HTR-8/SVneo (cell line): ENCODE results near the gene GK2.

Source experiments
- DNase-seq: peaks from one replicate; pipeline ENCODE4 v3.0.0; 2011; ENCODE audit warnings: low spot score, mixed read lengths; ENCODE audit not compliant: insufficient read length
- FAIRE-seq: peaks from 2 replicates; lab custom pipeline; 2011; peaks lifted over from hg19 to GRCh38; lab: Jason Lieb, UNC

Gene GK2

DNA sequence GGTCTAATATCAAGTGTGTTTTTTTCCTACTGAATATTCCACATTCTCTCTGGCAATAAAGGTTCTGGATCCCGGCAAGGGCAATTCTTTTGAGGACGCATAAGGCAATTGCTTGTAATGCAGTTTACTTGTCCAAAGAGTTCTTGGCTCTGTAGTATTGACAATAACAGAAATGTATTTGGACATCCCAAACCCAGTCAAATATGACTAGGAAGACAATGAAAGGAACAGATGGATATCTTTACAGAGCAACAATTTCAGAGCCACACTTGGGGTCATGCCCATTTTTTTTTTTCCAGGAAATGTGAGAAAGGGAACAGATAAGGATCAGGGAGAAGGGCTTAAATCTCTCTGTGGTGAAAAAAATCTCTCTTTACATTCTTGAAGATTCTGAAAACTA lies 12.2 kb downstream of the GK2 start:
- FAIRE-seq (no peak), DNase-seq (no peak)

DNA sequence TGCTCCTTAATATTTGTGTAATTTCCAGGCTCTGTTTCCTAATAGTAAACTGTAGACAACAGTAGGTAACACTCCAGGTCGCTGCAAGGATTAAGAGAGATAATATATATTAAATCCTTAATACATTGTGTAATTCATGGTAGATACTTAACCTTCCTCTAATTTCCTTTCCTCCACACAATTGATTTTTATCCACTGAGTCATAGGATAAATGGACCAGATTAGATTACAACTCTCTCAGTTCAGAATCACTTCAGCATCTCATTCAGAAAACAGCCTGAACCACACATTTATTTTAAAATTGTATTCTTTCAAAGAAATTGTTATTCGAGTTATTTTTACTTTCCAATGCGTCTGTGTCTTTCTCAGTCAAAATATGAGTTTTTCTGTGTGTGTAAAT lies 17.1 kb downstream of the GK2 start:
- FAIRE-seq, result no peak

DNA sequence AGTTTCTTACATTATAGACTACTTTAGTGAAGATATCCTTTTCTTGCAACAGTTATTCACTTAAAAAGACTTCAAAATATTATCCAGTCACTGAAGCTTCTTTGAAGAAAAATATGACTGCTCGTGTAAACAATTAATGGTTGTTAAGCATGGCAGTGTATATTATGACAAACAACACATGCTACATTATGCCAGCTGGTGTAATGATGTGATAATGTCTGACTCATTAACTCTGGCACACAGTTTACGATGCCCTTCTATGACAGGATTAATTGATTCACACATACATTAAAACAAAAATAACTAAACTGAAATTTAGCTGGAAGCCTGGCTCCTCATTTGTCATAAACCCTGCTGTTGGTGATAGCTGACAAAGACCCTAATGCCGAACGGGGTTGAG lies 22.4 kb downstream of the GK2 start:
- DNase-seq (no peak), FAIRE-seq (no peak)

More for the DNA sequence above, 17.1 kb downstream of the GK2 start:
- DNase-seq, result no peak

GRCh38 chr4:79381161-79381560 lies 26.9 kb downstream of the GK2 start:
- no peak for FAIRE-seq

DNA sequence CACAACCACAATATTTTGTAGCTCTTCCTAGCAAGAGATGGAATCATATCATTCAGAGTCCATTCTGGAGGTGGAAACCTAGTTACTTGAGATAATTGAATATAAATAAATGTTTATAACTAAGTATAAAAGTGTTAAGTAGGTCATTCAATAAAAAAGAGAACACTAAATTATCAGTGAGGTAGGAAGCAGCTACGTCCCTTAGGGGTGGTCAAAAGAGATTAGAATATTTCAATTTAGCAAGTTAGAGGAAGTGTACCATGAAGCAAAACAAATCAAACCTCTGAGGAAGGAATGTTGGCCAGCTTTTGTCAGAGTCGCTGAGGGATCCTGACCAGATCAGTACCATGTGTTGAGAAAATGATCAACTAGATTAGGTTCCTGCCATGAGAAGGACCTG lies 38.0 kb downstream of the GK2 start:
- DNase-seq (no peak), FAIRE-seq (no peak)

More at GRCh38 chr4:79381161-79381560, 26.9 kb downstream of the GK2 start:
- DNase-seq, result no peak

DNA sequence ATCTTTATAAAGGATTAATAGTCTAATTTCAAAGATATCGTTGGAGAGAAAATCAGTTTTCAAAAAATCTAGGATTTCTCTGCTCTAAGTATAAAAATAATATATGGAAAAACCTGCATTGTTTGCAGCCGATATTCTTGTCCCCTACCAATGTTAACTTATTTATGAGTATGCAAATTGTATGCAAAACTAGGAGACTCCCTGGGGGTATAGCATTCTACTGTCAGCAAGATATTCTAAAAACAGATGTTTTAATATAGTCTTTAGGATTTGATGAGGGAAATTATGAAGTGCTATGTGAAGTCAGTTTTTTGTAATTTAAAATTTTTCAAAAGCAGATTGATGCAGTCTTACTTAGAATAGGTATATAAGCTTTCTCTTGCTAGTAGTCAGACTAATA lies 40.9 kb downstream of the GK2 start:
- FAIRE-seq, result no peak
- no peak for DNase-seq

GRCh38 chr4:79366422-79366821 lies 41.6 kb downstream of the GK2 start:
- DNase-seq (no peak), FAIRE-seq (no peak)

DNA sequence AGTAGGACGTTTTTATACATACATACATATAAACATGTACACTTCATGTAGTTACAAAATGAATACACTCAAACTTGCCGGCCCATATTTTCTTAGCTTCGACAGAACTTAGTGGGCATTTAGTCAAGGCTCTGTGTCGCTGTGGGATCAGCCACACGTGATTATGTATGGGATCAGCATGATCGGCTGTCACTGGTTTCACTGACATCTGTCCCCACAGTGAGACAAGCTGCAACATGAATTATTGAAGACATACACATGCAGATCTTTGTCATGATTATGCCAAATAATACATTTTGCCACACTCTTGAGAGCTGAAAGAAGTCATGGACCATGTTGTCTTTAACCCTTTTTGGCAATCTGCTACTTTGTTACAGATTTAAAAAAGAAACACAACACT lies 44.0 kb downstream of the GK2 start:
- DNase-seq, result no peak
- no peak for FAIRE-seq

- DNase-seq (no peak), FAIRE-seq (no peak)
Observed at GRCh38 chr4:79362626-79363025, 45.4 kb downstream of the GK2 start.

GRCh38 chr4:79360006-79360405 lies 48.0 kb downstream of the GK2 start:
- FAIRE-seq (no peak), DNase-seq (no peak)

DNA sequence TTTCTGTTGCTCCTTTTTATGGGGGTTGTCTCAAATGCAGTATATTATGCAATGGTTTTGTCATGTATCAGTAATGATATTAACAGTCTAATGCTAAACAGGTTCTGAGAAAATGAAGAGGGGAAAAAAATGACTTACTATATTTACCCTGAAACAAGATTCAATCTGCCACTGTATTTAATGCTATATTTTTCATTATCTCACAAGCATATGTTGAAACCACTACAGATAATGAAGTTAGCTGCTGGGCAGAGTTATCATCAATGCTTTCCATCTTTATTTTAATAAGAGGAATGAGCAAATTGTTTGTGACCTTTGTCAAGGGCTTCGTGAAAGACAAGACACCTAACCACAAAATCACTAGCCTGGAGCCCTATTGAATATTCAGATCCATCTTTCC lies 49.6 kb downstream of the GK2 start:
- no peak for DNase-seq
- no peak for FAIRE-seq

GRCh38 chr4:79357365-79357764 lies 50.7 kb downstream of the GK2 start:
- DNase-seq (no peak), FAIRE-seq (no peak)
